ENCODE results near the gene ACE2. TPM values are rescaled to one million over a fixed set of nuclear protein-coding genes. Genes with fewer than 3 reads are reported as not detected.

ACE2 gene
- total and polyA plus RNA-seq, 10 donors: 0.03 to 0.06 TPM; not detected in 8

DNA sequence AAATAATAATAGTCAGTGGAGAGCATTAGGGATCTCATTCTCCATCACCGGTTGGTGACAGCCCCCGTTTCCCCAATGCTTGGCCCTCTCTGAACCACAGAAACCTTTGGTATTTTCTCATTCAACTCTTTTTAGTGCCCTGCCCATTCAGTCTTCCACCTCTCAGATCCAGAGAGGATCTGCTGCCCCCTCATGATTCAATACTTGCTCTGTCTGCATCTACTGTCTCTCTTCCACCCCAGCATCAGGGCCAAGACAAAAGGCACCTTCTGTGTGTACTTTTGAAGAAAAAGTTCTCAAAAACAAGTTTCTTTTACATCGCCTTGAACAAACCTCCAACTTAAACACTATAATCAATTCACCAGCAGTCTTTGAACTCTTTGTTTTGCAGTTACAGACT lies 44.5 kb upstream of the ACE2 start:
- intact Hi-C loops (cut with DNase I; ENCODE audit: low total_unique reads): no loop called here
- no peaks in the 10 kb centered on the region for H3K9me3 ChIP-seq
- TF ChIP-seq, protein P1, sequence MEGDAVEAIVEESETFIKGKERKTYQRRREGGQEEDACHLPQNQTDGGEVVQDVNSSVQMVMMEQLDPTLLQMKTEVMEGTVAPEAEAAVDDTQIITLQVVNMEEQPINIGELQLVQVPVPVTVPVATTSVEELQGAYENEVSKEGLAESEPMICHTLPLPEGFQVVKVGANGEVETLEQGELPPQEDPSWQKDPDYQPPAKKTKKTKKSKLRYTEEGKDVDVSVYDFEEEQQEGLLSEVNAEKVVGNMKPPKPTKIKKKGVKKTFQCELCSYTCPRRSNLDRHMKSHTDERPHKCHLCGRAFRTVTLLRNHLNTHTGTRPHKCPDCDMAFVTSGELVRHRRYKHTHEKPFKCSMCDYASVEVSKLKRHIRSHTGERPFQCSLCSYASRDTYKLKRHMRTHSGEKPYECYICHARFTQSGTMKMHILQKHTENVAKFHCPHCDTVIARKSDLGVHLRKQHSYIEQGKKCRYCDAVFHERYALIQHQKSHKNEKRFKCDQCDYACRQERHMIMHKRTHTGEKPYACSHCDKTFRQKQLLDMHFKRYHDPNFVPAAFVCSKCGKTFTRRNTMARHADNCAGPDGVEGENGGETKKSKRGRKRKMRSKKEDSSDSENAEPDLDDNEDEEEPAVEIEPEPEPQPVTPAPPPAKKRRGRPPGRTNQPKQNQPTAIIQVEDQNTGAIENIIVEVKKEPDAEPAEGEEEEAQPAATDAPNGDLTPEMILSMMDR (IDR thresholded peaks at IDR 0.05 in 8 of 11, conservative IDR thresholded peaks at IDR 0.05 in 3 of 11): no peak
- TF ChIP-seq POLR2AphosphoS5 (IDR thresholded peaks at IDR 0.05) (no peak), POLR2A (IDR thresholded peaks at IDR 0.05) (no peak)
- peaks cover 0 to 31% (median 0%) of the 10 kb centered on the region in 7 donors for H3K27me3 ChIP-seq (replicated peaks in 1 of 7)
- 72 to 97% (median 85%) methylated on average over 3 of the region's 3 CpGs for WGBS, 5 donors
- DNase-seq: no peak
- no peak overlapping the region for H3K4me3 ChIP-seq
- H3K4me1 ChIP-seq: no peaks in the 10 kb centered on the region
- H3K27ac ChIP-seq: no peak overlapping the region
- H3K36me3 ChIP-seq: no peaks in the 10 kb centered on the region

DNA sequence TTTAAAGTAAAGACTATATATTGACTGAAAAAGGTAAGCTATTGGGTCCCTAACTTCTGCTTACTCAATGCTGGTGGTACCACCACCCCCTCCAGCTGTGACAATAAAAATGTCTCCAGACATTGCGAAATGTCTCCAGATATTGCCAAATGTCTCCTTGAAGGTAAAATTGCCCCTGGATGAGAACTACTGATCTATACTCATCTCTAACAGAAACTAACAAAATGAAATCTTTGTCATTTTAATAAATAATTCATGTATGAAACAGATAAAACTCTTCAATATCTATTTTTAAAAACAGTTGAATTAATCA lies 43.8 kb upstream of the ACE2 start:
- Histone ChIP-seq H3K36me3 (no peaks in the 10 kb centered on the region), H3K27me3 (replicated peaks in 1 of 7) (peaks cover 0 to 29% (median 0%) of the 10 kb centered on the region in 7 donors), H3K4me1 (no peaks in the 10 kb centered on the region), H3K9me3 (no peaks in the 10 kb centered on the region), H3K27ac (no peak overlapping the region), H3K4me3 (no peak overlapping the region)
- DNase-seq: no peak
- 86 to 100% (median 97%) methylated on average over 1 of the region's 1 CpG for WGBS, 5 donors
- TF ChIP-seq, protein P1 (IDR thresholded peaks at IDR 0.05 in 8 of 11, conservative IDR thresholded peaks at IDR 0.05 in 3 of 11): no peak
- TF ChIP-seq POLR2A (IDR thresholded peaks at IDR 0.05) (no peak), POLR2AphosphoS5 (IDR thresholded peaks at IDR 0.05) (no peak)
- intact Hi-C loops (cut with DNase I; ENCODE audit: low total_unique reads): no loop called here

DNA sequence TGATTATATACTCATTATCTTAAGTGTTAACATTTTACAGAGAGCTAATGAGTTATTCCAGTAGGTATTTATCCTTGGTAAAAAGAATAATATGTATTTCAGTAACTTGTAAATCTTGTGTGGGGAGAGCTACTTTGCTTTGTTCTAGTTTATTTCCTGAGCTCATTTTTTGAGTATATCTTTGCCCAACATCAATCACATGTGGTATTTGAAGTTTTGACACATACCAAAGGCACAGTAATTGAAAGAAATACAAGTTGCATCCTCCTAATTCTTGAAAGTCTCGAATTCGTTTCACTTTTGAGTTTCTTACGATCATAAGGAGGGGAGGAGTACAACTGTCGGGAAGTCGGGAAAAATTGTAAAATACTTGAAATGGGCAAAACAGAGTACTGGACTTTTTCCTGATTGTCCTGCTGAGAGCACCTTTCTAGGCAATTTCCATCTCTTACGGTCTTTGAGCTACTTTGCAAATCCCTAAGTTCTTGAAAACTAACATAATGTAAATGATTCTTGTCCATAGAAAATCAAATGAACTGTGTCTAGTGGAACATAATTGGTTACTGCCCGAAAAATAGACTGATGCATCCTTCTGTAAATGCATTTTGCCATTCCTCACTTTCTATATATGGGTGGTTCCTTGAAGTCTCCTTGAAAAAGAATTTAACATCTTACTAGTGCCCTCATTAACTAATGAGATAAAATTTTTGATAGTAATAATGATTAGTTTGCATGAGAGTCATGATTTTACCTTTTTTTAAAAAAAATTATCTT lies 43.2 kb upstream of the ACE2 start:
- DNase-seq: no peak
- H3K27me3 ChIP-seq (replicated peaks in 1 of 7): peaks cover 0 to 27% (median 0%) of the 10 kb centered on the region in 7 donors

GRCh38 chrX:15631637-15632036 lies 30.9 kb upstream of the ACE2 start:
- TF ChIP-seq POLR2AphosphoS5 (IDR thresholded peaks at IDR 0.05) (no peak), POLR2A (IDR thresholded peaks at IDR 0.05) (no peak)
- TF ChIP-seq, protein P1 (IDR thresholded peaks at IDR 0.05 in 8 of 11, conservative IDR thresholded peaks at IDR 0.05 in 3 of 11): no peak
- H3K4me1 ChIP-seq: no peaks in the 10 kb centered on the region
- no peak overlapping the region for H3K27ac ChIP-seq
- DNase-seq: no peak
- no peaks in the 10 kb centered on the region for H3K36me3 ChIP-seq
- H3K4me3 ChIP-seq: no peak overlapping the region
- intact Hi-C loops (cut with DNase I; ENCODE audit: low total_unique reads): no loop called here
- H3K27me3 ChIP-seq (replicated peaks in 1 of 7): peaks cover 0 to 25% (median 0%) of the 10 kb centered on the region in 7 donors
- H3K9me3 ChIP-seq: no peaks in the 10 kb centered on the region

More for the DNA sequence above, 43.2 kb upstream of the ACE2 start:
- intact Hi-C loops (cut with DNase I; ENCODE audit: low total_unique reads): no loop called here
- H3K4me3 ChIP-seq: no peak overlapping the region
- H3K27ac ChIP-seq: no peak overlapping the region
- TF ChIP-seq POLR2AphosphoS5 (IDR thresholded peaks at IDR 0.05): no peak
- no peak for TF ChIP-seq POLR2A (IDR thresholded peaks at IDR 0.05)
- TF ChIP-seq, protein P1 (IDR thresholded peaks at IDR 0.05 in 8 of 11, conservative IDR thresholded peaks at IDR 0.05 in 3 of 11): no peak
- no peaks in the 10 kb centered on the region for H3K4me1 ChIP-seq
- 71 to 77% (median 77%) methylated on average over 7 of the region's 7 CpGs for WGBS, 5 donors
- H3K9me3 ChIP-seq: no peaks in the 10 kb centered on the region
- H3K36me3 ChIP-seq: no peaks in the 10 kb centered on the region

Measured in spleen (tissue), 11 donors.